Body of pancreas (tissue), 4 donors: Measurements from ENCODE around the gene CHN2. TPM values are rescaled to one million over a fixed set of nuclear protein-coding genes. Genes with fewer than 3 reads are reported as not detected.

Experiments used
- ATAC-seq: fragments of 150-250 bp; one replicate; pipeline ENCODE4 v1.9.1; 2016
- DNase-seq, 4 donors: peaks; one replicate each; pipeline ENCODE4 v3.0.0-alpha.2; 2019
- H3K27ac ChIP-seq, 4 donors: fragments of 200-600 bp; sonication (generic); 1 replicate in 3 of 4; 2 replicates in 1 of 4; pipeline versions ENCODE4 v1.5.1 to v1.6.1; 2016 to 2019; ENCODE audit warnings: mild to moderate bottlenecking in 1 of 4, mixed read lengths in 1 of 4, moderate library complexity in 1 of 4
- H3K27me3 ChIP-seq, 2 donors: fragments of 200-600 bp; sonication (generic); one replicate each; pipeline ENCODE4 v1.6.0; 2016; ENCODE audit warnings: mild to moderate bottlenecking in 1 of 2
- H3K36me3 ChIP-seq, 2 donors: fragments of 200-600 bp; sonication (generic); replicated peaks in 1 of 2; 2 replicates each; pipeline ENCODE4 v1.5.1; 2016; ENCODE audit warnings: low read depth in 2 of 2; ENCODE audit not compliant: insufficient read depth in 1 of 2
- H3K4me1 ChIP-seq: fragments of 200-600 bp; sonication (generic); one replicate; pipeline ENCODE4 v1.6.0; 2016
- H3K4me3 ChIP-seq, 2 donors: fragments of 200-600 bp; sonication (generic); 1 replicate in 1 of 2; 2 replicates in 1 of 2; pipeline ENCODE4 v1.5.1; 2016 to 2019
- H3K9me3 ChIP-seq, 3 donors: fragments of 200-600 bp; sonication (generic); 1 replicate in 2 of 3; 2 replicates in 1 of 3; pipeline ENCODE4 v1.5.1; 2016
- POLR2A ChIP-seq, 3 donors: fragments of 450-650 bp; IDR thresholded peaks; one replicate each; pipeline ENCODE4 v1.6.1; 2016; ENCODE audit warnings: antibody characterized with exemption in 3 of 3, mild to moderate bottlenecking in 2 of 3
- WGBS, 2 donors: methylation state at CpG; one replicate each; pipeline ENCODE4 v1.1.5; 2017; 5-methylcytosine and 5-hydroxymethylcytosine counted together
- intact Hi-C: fragments of 100-400 bp; cut with DNase I; formaldehyde crosslinking; loops from one replicate; pipeline ENCODE4 v1.15.1; 2023
- total RNA-seq, 2 donors: library from RNA; depleted of rRNA; stranded (reverse); fragments of >200 nt; gene quantifications; one replicate each; pipeline ENCODE4 v1.1.0, GENCODE V29; 2016
- TF ChIP-seq, protein P1 (sequence below), 7 experiments: fragments of 450-650 bp in 4 of 7; fragments of 200-600 bp in 3 of 7; sonication (generic) in 3 of 7; IDR thresholded peaks; one replicate each; pipeline ENCODE4 v1.5.1; 2016 to 2019; ENCODE audit warnings: antibody characterized with exemption in 7 of 7

CHN2 gene
- total RNA-seq, 2 donors from 2014 or later = 55.7 to 58.6 TPM

- no peaks in the 10 kb centered on the region for H3K9me3 ChIP-seq
- no peak overlapping the region for H3K4me3 ChIP-seq
- 94 to 97% methylated on average over 3 of the region's 3 CpGs for WGBS, 2 donors
- H3K36me3 ChIP-seq = no peaks in the 10 kb centered on the region
- TF ChIP-seq, protein P1, sequence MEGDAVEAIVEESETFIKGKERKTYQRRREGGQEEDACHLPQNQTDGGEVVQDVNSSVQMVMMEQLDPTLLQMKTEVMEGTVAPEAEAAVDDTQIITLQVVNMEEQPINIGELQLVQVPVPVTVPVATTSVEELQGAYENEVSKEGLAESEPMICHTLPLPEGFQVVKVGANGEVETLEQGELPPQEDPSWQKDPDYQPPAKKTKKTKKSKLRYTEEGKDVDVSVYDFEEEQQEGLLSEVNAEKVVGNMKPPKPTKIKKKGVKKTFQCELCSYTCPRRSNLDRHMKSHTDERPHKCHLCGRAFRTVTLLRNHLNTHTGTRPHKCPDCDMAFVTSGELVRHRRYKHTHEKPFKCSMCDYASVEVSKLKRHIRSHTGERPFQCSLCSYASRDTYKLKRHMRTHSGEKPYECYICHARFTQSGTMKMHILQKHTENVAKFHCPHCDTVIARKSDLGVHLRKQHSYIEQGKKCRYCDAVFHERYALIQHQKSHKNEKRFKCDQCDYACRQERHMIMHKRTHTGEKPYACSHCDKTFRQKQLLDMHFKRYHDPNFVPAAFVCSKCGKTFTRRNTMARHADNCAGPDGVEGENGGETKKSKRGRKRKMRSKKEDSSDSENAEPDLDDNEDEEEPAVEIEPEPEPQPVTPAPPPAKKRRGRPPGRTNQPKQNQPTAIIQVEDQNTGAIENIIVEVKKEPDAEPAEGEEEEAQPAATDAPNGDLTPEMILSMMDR (IDR thresholded peaks at IDR 0.05) = no peak
- no peak for TF ChIP-seq POLR2A (IDR thresholded peaks at IDR 0.05)
- ATAC-seq (no peak), DNase-seq (no peak)
- no peaks in the 10 kb centered on the region for H3K27me3 ChIP-seq
- H3K27ac ChIP-seq = no peak overlapping the region
- intact Hi-C loops = no loop called here
- H3K4me1 ChIP-seq = peaks cover 18% of the 10 kb centered on the region
Observed at GRCh38 chr7:29478226-29478625, 283.7 kb downstream of the CHN2 start.

DNA sequence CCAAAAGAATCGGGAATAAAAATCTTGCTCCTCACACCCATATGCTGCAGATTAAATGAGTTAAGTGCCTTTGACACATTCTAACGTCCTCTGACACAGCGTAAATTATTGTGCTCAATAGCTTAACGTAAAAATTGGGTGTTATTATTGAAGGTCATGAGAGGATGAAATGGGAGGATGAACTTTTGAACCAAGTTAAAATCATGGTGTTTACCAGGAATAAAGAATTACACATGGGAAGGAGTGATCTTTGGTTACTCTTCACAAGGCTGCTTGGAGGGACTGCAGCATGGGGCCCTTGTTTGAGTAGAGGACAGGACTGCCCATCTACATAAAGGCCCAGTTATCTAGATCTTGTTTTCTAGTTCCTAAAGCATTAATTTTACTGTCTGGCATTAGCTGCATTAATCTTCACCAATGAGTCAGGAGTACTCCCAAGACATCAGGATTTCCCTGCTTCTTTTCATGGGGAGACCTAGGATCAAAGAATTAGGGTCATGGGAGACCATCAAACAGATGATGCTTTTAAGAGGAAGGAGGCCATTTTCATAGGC is 284.2 kb downstream of the CHN2 start:
- Histone ChIP-seq H3K27ac (no peak overlapping the region), H3K27me3 (no peaks in the 10 kb centered on the region), H3K4me3 (no peak overlapping the region), H3K4me1 (peaks cover 18% of the 10 kb centered on the region), H3K36me3 (no peaks in the 10 kb centered on the region), H3K9me3 (no peaks in the 10 kb centered on the region)
- DNase-seq = no peak
- ATAC-seq = no peak
- WGBS, 2 donors = 87 to 91% methylated on average over 4 of the region's 4 CpGs
- intact Hi-C loops = no loop called here
- TF ChIP-seq, protein P1 (IDR thresholded peaks at IDR 0.05) = no peak
- TF ChIP-seq POLR2A (IDR thresholded peaks at IDR 0.05) = no peak

DNA sequence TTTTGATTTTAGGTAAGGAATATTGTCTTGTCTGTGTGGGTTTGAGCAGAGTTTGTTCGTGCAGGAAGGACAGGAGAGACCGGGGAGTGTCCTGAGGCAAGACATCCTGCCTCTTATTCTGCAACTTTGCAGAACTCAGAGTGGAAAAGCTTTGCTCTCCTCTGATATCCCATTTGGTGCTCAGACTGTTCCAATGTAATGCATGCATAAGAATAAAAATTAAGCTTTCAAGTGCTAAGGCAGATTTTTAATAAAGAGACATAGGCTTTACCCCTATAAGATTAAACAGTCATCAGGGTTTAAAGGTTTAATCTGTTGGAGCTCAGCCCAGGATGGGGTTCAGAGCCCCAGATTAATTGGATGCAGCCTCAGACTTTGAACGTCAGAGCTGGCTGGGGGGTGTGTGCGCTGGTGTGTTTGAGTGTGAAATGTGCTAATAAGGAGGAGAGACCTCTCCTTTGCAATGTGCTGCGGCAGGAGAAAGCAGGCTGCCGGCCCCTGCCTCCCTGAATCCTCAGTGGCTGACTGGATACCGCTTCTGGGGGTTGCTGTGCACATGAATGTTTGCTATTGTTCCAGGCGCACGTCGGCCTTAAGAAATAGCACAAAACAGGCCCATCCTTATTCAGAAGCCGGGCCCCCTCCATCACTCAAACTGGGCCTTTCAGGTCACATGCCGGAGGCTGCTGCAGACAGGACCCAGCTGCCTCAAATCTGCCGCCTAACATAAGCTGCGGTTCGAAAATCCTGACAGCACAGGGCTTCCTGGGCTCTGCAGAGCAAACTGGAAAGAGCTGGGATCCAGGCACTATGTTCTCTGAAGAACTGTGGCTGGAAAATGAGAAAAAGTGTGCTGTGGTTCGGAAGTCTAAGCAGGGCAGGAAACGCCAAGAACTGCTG is 285.0 kb downstream of the CHN2 start:
- TF ChIP-seq, protein P1 (IDR thresholded peaks at IDR 0.05) = no peak
- TF ChIP-seq POLR2A (IDR thresholded peaks at IDR 0.05) = no peak
- no peak overlapping the region for H3K4me3 ChIP-seq
- H3K36me3 ChIP-seq = no peaks in the 10 kb centered on the region
- H3K27me3 ChIP-seq = no peaks in the 10 kb centered on the region
- 72 to 78% methylated on average over 17 of the region's 17 CpGs for WGBS, 2 donors
- peak in 1 of 4 donors; percentile 10 for DNase-seq
- H3K9me3 ChIP-seq = no peaks in the 10 kb centered on the region
- ATAC-seq = peak; percentile 19
- H3K27ac ChIP-seq = peak overlapping the region in 3 of 4 donors; percentile 6 to 41 (median 41)
- peaks cover 18% of the 10 kb centered on the region for H3K4me1 ChIP-seq
- intact Hi-C loops = no loop called here

- H3K4me1 ChIP-seq = peaks cover 24% of the 10 kb centered on the region
- H3K4me3 ChIP-seq = no peak overlapping the region
- no peaks in the 10 kb centered on the region for H3K27me3 ChIP-seq
- no peak for TF ChIP-seq POLR2A (IDR thresholded peaks at IDR 0.05)
- TF ChIP-seq, protein P1 (IDR thresholded peaks at IDR 0.05) = peak in 1 of 7 experiments; percentile 2
- peak overlapping the region; percentile 4 to 41 (median 24) for H3K27ac ChIP-seq
- DNase-seq (peak; percentile 52 to 81 (median 78)), ATAC-seq (peak; percentile 88)
- no peaks in the 10 kb centered on the region for H3K36me3 ChIP-seq
- 44% methylated on average over 5 of the region's 5 CpGs for WGBS, 2 donors
- intact Hi-C loops = no loop called here
- no peaks in the 10 kb centered on the region for H3K9me3 ChIP-seq
Observed at GRCh38 chr7:29480451-29480850, 285.9 kb downstream of the CHN2 start.
